Type B pancreatic cell (in vitro differentiated cells): ENCODE measurements around the gene STK32B. TPM values are rescaled to one million over a fixed set of nuclear protein-coding genes. Genes with fewer than 3 reads are reported as not detected.

Source experiments
- DNase-seq: peaks from one replicate; pipeline ENCODE4 v3.0.0; 2021; ENCODE audit warnings: mixed read lengths; ENCODE audit not compliant: unreplicated experiment; ENCODE audit errors: extremely low spot score
- H3K27ac Mint-ChIP-seq: 2 replicates; pipeline ENCODE4 v1.8.0; 2021; ENCODE audit warnings: mild to moderate bottlenecking, mixed read lengths
- H3K27me3 Mint-ChIP-seq: 2 replicates; pipeline ENCODE4 v1.8.0; 2021; ENCODE audit warnings: mixed read lengths
- H3K36me3 Mint-ChIP-seq: 2 replicates; pipeline ENCODE4 v1.8.0; 2021; ENCODE audit warnings: mixed read lengths
- H3K4me1 Mint-ChIP-seq: one replicate; pipeline ENCODE4 v1.8.0; 2021; ENCODE audit warnings: mixed read lengths; ENCODE audit not compliant: unreplicated experiment
- H3K4me3 Mint-ChIP-seq: 2 replicates; pipeline ENCODE4 v1.8.0; 2021; ENCODE audit warnings: mild to moderate bottlenecking, mixed read lengths
- H3K9me3 Mint-ChIP-seq: 2 replicates; pipeline ENCODE4 v1.8.0; 2021; ENCODE audit warnings: mixed read lengths
- CTCF ChIP-seq: fragments of 200-600 bp; sonication (generic); conservative IDR thresholded peaks from 2 replicates; pipeline ENCODE4 v1.5.0; 2021; ENCODE audit warnings: antibody characterized with exemption, mild to moderate bottlenecking
- total RNA-seq: library from RNA; stranded (reverse); gene quantifications from 2 replicates; pipeline ENCODE4 v1.2.1, GENCODE V29; 2021; ENCODE audit warnings: low replicate concordance

Gene STK32B
- total RNA-seq, 1 donor from 2014 or later = 3.0 TPM

- peaks cover 16% of the 10 kb centered on the region for H3K4me1 Mint-ChIP-seq
- no peak overlapping the region for H3K27ac Mint-ChIP-seq
- peaks cover 7% of the 10 kb centered on the region for H3K27me3 Mint-ChIP-seq
- no peaks in the 10 kb centered on the region for H3K9me3 Mint-ChIP-seq
- no peak for DNase-seq
- H3K4me3 Mint-ChIP-seq = no peak overlapping the region
- H3K36me3 Mint-ChIP-seq = no peaks in the 10 kb centered on the region
- TF ChIP-seq CTCF = no peak
Observed at GRCh38 chr4:5200513-5200912, 149.2 kb downstream of the STK32B start.

GRCh38 chr4:5203309-5203992 lies 152.2 kb downstream of the STK32B start:
- H3K27me3 Mint-ChIP-seq = peaks cover 7% of the 10 kb centered on the region
- peaks cover 19% of the 10 kb centered on the region for H3K4me1 Mint-ChIP-seq
- H3K36me3 Mint-ChIP-seq = no peaks in the 10 kb centered on the region

GRCh38 chr4:5203993-5204310 lies 152.7 kb downstream of the STK32B start:
- H3K4me3 Mint-ChIP-seq = no peak overlapping the region
- no peak for TF ChIP-seq CTCF
- DNase-seq = no peak
- H3K27me3 Mint-ChIP-seq = peaks cover 9% of the 10 kb centered on the region
- H3K9me3 Mint-ChIP-seq = peaks cover 3% of the 10 kb centered on the region
- no peak overlapping the region for H3K27ac Mint-ChIP-seq
- no peaks in the 10 kb centered on the region for H3K36me3 Mint-ChIP-seq
- peaks cover 19% of the 10 kb centered on the region for H3K4me1 Mint-ChIP-seq

More at GRCh38 chr4:5203309-5203992, 152.2 kb downstream of the STK32B start:
- H3K27ac Mint-ChIP-seq = no peak overlapping the region
- no peak overlapping the region for H3K4me3 Mint-ChIP-seq
- H3K9me3 Mint-ChIP-seq = no peaks in the 10 kb centered on the region
- DNase-seq = no peak
- no peak for TF ChIP-seq CTCF

- Mint-ChIP-seq H3K4me1 (peaks cover 19% of the 10 kb centered on the region), H3K36me3 (no peaks in the 10 kb centered on the region), H3K9me3 (peaks cover 3% of the 10 kb centered on the region), H3K4me3 (no peak overlapping the region), H3K27me3 (peaks cover 10% of the 10 kb centered on the region), H3K27ac (no peak overlapping the region)
- no peak for TF ChIP-seq CTCF
- no peak for DNase-seq
Observed at GRCh38 chr4:5204781-5205180, 153.5 kb downstream of the STK32B start.

- H3K4me3 Mint-ChIP-seq = no peak overlapping the region
- peaks cover 19% of the 10 kb centered on the region for H3K4me1 Mint-ChIP-seq
- no peak overlapping the region for H3K27ac Mint-ChIP-seq
- peaks cover 16% of the 10 kb centered on the region for H3K27me3 Mint-ChIP-seq
- H3K36me3 Mint-ChIP-seq = no peaks in the 10 kb centered on the region
- TF ChIP-seq CTCF = no peak
- peaks cover 3% of the 10 kb centered on the region for H3K9me3 Mint-ChIP-seq
- no peak for DNase-seq
Observed at GRCh38 chr4:5206016-5206790, 154.9 kb downstream of the STK32B start.
